ENCODE results near the gene MPP2. TPM values are rescaled to one million over a fixed set of nuclear protein-coding genes. Genes with fewer than 3 reads are reported as not detected.

MPP2 gene
- total and polyA plus RNA-seq, 9 of the 15 experiments (the other 6 are each of a cell fraction or from before 2014, with no cell fraction given) = 0.04 to 1.0 (median 0.24) TPM

DNA sequence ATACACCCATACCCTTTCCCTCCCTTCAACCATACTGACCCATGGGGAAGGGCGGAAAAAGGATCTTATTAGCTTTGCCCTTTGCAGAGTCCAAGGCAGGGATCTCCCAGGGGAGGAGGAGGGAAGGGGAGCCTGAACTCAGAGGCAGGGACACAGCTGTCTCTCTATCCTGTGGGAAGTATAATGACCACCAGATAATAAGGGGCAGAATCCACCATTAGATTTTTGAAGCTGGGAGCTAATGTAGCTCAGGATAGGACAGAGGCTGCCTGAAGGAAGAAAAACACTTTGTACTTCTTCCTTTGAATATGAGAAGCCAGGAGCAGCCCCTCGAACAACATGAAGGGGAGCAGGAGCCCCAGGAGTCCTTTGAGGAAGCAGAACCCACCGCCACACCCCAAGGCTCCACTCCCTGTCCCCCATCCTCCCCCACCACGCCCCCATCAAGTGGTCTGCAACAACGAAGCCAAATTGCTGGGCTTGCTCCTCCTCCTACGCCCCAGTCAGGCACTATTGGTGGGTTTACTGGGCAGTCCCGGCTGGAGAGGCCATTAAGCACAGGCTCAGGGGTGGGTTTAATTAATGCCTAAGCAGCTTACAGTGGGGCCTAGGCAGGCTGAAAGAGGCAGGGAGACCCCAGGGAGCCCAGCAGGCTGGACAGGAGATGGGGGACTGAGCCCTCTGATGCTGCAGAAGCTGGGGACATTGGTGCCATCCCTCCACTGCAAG lies 5.3 kb downstream of the MPP2 start:
- Histone ChIP-seq H3K9me1 (ENCODE audit: control insufficient read depth, insufficient read depth, low read length) (peaks cover 4% of the 10 kb centered on the region), H3K4me3 (no peak overlapping the region), H3K4me1 (replicated peaks in 1 of 2; ENCODE audit: control insufficient read depth in 2 of 2, insufficient read depth in 2 of 2, low read length in 2 of 2) (peaks cover 4 to 24% of the 10 kb centered on the region in 2 experiments; a peak in 3 of 5 replicates), H3K4me2 (ENCODE audit: insufficient read depth, low read length) (no peak overlapping the region), H3K9me3 (replicated peaks; ENCODE audit: control insufficient read depth, insufficient read depth, low read depth, low read length) (no peaks in the 10 kb centered on the region), H3K27ac (ENCODE audit: extremely low read depth, low read depth, low read length) (no peak overlapping the region), H3K27me3 (ENCODE audit: control insufficient read depth in 2 of 2, insufficient read depth in 2 of 2, low read length in 2 of 2) (peaks cover 6 to 42% of the 10 kb centered on the region in 2 experiments; a peak in 3 of 5 replicates), H3K36me3 (ENCODE audit: control insufficient read depth, insufficient read depth, low read length) (no peaks in the 10 kb centered on the region), H3K9ac (ENCODE audit: insufficient read depth in 1 of 2, low read depth in 2 of 2, low read length in 2 of 2) (no peak overlapping the region), H3K79me2 (ENCODE audit: control insufficient read depth, insufficient read depth, low read length) (no peaks in the 10 kb centered on the region), H4K20me1 (replicated peaks; ENCODE audit: control insufficient read depth, insufficient read depth, low read length) (0 out of 2 replicates have a peak, but pooled peaks cover 3% of the 10 kb centered on the region), H2AFZ (ENCODE audit: low read depth, low read length) (no peak overlapping the region)
- 0% methylated on average over 5 of the region's 7 CpGs for WGBS (ENCODE audit: insufficient coverage, low coverage, missing lambda C conversion rate)
- BruUV-seq (replicated peaks) = no TSS peak
- in situ Hi-C loops (cut with MboI) (no loop called here), intact Hi-C loops (cut with micrococcal nuclease) (no loop called here)
- CTCF ChIA-PET (ENCODE audit: low intra/inter-chr PET ratio) = no interaction called here
- no peak for DNase-seq (ENCODE audit: extremely low read depth in 1 of 4, low spot score in 3 of 4)
- ATAC-seq = no peak
- POLR2A ChIA-PET = interaction anchor here (0.6 to 1.4 kb wide), 5 partner anchors 8 to 293 kb away, joined by 3 read pairs; no protein-coding TSS in a partner anchor
- FAIRE-seq = no peak
- TF ChIP-seq, protein P1, sequence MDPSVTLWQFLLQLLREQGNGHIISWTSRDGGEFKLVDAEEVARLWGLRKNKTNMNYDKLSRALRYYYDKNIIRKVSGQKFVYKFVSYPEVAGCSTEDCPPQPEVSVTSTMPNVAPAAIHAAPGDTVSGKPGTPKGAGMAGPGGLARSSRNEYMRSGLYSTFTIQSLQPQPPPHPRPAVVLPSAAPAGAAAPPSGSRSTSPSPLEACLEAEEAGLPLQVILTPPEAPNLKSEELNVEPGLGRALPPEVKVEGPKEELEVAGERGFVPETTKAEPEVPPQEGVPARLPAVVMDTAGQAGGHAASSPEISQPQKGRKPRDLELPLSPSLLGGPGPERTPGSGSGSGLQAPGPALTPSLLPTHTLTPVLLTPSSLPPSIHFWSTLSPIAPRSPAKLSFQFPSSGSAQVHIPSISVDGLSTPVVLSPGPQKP (CRISPR knock-in tag; IDR thresholded peaks at IDR 0.05) = no peak
- TF ChIP-seq RCOR1 (IDR thresholded peaks at IDR 0.05; ENCODE audit: borderline replicate concordance in 1 of 2, low read depth in 2 of 2, low read length in 2 of 2) (no peak), ZFPM2 (CRISPR knock-in tag; IDR thresholded peaks at IDR 0.05) (no peak), CBX1 (IDR thresholded peaks at IDR 0.05; ENCODE audit: low read depth) (no peak), MLX (CRISPR knock-in tag; conservative IDR thresholded peaks at IDR 0.05) (no peak), SMAD1 (IDR thresholded peaks at IDR 0.05; ENCODE audit: low read depth, low read length, partially characterized antibody) (no peak)
- TF ChIP-seq, protein P2, sequence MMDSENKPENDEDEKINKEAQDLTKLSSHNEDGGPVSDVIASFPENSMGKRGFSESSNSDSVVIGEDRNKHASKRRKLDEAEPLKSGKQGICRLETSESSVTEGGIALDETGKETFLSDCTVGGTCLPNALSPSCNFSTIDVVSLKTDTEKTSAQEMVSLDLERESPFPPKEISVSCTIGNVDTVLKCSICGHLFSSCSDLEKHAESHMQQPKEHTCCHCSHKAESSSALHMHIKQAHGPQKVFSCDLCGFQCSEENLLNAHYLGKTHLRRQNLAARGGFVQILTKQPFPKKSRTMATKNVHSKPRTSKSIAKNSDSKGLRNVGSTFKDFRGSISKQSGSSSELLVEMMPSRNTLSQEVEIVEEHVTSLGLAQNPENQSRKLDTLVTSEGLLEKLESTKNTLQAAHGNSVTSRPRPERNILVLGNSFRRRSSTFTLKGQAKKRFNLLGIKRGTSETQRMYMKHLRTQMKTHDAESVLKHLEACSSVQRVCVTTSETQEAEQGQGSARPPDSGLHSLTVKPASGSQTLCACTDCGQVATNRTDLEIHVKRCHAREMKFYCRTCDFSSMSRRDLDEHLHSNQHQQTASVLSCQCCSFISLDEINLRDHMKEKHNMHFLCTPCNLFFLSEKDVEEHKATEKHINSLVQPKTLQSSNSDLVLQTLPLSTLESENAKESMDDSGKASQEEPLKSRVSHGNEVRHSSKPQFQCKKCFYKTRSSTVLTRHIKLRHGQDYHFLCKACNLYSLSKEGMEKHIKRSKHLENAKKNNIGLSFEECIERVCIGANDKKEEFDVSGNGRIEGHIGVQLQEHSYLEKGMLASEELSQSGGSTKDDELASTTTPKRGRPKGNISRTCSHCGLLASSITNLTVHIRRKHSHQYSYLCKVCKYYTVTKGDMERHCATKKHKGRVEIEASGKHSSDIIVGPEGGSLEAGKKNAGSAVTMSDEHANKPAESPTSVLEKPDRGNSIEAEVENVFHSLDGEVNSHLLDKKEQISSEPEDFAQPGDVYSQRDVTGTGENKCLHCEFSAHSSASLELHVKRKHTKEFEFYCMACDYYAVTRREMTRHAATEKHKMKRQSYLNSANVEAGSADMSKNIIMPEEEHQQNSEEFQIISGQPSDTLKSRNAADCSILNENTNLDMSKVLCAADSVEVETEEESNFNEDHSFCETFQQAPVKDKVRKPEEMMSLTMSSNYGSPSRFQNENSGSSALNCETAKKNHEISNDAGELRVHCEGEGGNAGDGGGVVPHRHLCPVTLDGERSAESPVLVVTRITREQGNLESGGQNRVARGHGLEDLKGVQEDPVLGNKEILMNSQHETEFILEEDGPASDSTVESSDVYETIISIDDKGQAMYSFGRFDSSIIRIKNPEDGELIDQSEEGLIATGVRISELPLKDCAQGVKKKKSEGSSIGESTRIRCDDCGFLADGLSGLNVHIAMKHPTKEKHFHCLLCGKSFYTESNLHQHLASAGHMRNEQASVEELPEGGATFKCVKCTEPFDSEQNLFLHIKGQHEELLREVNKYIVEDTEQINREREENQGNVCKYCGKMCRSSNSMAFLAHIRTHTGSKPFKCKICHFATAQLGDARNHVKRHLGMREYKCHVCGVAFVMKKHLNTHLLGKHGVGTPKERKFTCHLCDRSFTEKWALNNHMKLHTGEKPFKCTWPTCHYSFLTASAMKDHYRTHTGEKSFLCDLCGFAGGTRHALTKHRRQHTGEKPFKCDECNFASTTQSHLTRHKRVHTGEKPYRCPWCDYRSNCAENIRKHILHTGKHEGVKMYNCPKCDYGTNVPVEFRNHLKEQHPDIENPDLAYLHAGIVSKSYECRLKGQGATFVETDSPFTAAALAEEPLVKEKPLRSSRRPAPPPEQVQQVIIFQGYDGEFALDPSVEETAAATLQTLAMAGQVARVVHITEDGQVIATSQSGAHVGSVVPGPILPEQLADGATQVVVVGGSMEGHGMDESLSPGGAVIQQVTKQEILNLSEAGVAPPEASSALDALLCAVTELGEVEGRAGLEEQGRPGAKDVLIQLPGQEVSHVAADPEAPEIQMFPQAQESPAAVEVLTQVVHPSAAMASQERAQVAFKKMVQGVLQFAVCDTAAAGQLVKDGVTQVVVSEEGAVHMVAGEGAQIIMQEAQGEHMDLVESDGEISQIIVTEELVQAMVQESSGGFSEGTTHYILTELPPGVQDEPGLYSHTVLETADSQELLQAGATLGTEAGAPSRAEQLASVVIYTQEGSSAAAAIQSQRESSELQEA (IDR thresholded peaks at IDR 0.05; ENCODE audit: low read depth) = no peak
- TF ChIP-seq, protein P3, sequence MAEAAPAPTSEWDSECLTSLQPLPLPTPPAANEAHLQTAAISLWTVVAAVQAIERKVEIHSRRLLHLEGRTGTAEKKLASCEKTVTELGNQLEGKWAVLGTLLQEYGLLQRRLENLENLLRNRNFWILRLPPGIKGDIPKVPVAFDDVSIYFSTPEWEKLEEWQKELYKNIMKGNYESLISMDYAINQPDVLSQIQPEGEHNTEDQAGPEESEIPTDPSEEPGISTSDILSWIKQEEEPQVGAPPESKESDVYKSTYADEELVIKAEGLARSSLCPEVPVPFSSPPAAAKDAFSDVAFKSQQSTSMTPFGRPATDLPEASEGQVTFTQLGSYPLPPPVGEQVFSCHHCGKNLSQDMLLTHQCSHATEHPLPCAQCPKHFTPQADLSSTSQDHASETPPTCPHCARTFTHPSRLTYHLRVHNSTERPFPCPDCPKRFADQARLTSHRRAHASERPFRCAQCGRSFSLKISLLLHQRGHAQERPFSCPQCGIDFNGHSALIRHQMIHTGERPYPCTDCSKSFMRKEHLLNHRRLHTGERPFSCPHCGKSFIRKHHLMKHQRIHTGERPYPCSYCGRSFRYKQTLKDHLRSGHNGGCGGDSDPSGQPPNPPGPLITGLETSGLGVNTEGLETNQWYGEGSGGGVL (CRISPR knock-in tag; IDR thresholded peaks at IDR 0.05) = no peak

Measured in K562 (cell line).